ENCODE measurements around the gene XRCC2.
"Not testable (repeated sequence)": the region's sequence is repeated elsewhere in the genome, so short reads cannot be mapped to it uniquely, and the experiment has no call there.

Gene XRCC2

GRCh38 chr7:152654971-152655370 lies 21.0 kb downstream of the XRCC2 start:
- Histone ChIP-seq H2BK12ac (ENCODE audit: low read length in 2 of 2) (no peak overlapping the region), H3K79me1 (replicated peaks; ENCODE audit: low read length, poor library complexity, severe bottlenecking) (peaks cover 16% of the 10 kb centered on the region), H3K23ac (ENCODE audit: low read length in 2 of 2) (no peak overlapping the region), H4K8ac (ENCODE audit: low read length) (no peak overlapping the region), H3K14ac (ENCODE audit: low read length in 2 of 2) (no peak overlapping the region), H3K4me1 (ENCODE audit: control insufficient read depth, insufficient read depth, low read depth, low read length) (no peaks in the 10 kb centered on the region), H2AK5ac (ENCODE audit: low read length, severe bottlenecking) (no peak overlapping the region), H3K9me3 (ENCODE audit: control insufficient read depth, low read length) (no peaks in the 10 kb centered on the region), H3K4me3 (ENCODE audit: insufficient read depth in 1 of 2, low read depth in 1 of 2, low read length in 2 of 2) (no peak overlapping the region), H2BK5ac (ENCODE audit: low read depth, low read length, poor library complexity, severe bottlenecking) (no peak overlapping the region), H3K4ac (ENCODE audit: low read depth in 1 of 2, low read length in 2 of 2) (no peak overlapping the region), H3K4me2 (ENCODE audit: low read length, poor library complexity, severe bottlenecking) (no peak overlapping the region), H4K91ac (ENCODE audit: low read length) (no peak overlapping the region), H3K27ac (ENCODE audit: low read length, poor library complexity, severe bottlenecking) (no peak overlapping the region), H3K27me3 (ENCODE audit: control insufficient read depth in 1 of 2, insufficient read depth in 1 of 2, low read length in 2 of 2) (no peaks in the 10 kb centered on the region), H3K36me3 (ENCODE audit: control insufficient read depth in 1 of 2, insufficient read depth in 2 of 2, low read depth in 1 of 2, low read length in 2 of 2) (no peaks in the 10 kb centered on the region), H3K18ac (ENCODE audit: low read depth in 1 of 2, low read length in 2 of 2) (no peak overlapping the region), H2AFZ (ENCODE audit: low read depth, low read length) (no peak overlapping the region), H2BK15ac (ENCODE audit: low read depth, poor library complexity, severe bottlenecking) (no peak overlapping the region), H3K9ac (ENCODE audit: low read length) (no peak overlapping the region), H2BK120ac (ENCODE audit: low read depth, low read length) (no peak overlapping the region)
- WGBS, result 100% methylated on average over 3 of the region's 4 CpGs
- no peak for DNase-seq

DNA sequence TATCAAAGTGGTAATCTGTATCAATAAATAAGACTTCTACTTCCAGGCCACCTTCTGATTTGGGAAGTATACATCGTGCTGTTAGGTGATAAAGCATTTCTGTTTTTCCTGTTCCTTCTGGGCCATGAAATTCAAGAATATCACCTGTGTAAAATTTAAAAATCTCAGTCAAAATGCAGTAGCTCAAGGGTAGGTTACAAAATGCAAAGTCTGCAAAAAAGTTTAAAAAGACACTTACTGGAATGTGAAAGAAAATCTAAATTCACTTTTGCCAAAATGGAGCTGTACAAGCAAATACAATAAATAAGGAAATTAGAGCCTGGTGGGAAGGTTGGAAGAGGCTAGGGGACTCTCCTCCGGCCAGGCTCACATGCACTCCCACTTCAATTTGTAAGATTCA lies 26.7 kb downstream of the XRCC2 start:
- no peak for DNase-seq
- no peak overlapping the region for H3K9ac ChIP-seq (ENCODE audit: low read length)
- no peak overlapping the region for H4K91ac ChIP-seq (ENCODE audit: low read length)
- 100% methylated on average over 1 of the region's 2 CpGs for WGBS
- no peak overlapping the region for H3K23ac ChIP-seq (ENCODE audit: low read length in 2 of 2)
- no peak overlapping the region for H2BK12ac ChIP-seq (ENCODE audit: low read length in 2 of 2)
- H3K79me1 ChIP-seq (replicated peaks; ENCODE audit: low read length, poor library complexity, severe bottlenecking), result peaks cover 14% of the 10 kb centered on the region
- H2BK5ac ChIP-seq (ENCODE audit: low read depth, low read length, poor library complexity, severe bottlenecking), result no peak overlapping the region
- no peaks in the 10 kb centered on the region for H3K9me3 ChIP-seq (ENCODE audit: control insufficient read depth, low read length)
- H3K14ac ChIP-seq (ENCODE audit: low read length in 2 of 2), result no peak overlapping the region
- no peak overlapping the region for H3K27ac ChIP-seq (ENCODE audit: low read length, poor library complexity, severe bottlenecking)
- H3K36me3 ChIP-seq (ENCODE audit: control insufficient read depth in 1 of 2, insufficient read depth in 2 of 2, low read depth in 1 of 2, low read length in 2 of 2), result peaks cover 0 to 3% of the 10 kb centered on the region in 2 experiments
- no peak overlapping the region for H2AFZ ChIP-seq (ENCODE audit: low read depth, low read length)
- H3K18ac ChIP-seq (ENCODE audit: low read depth in 1 of 2, low read length in 2 of 2), result no peak overlapping the region
- no peak overlapping the region for H3K4ac ChIP-seq (ENCODE audit: low read depth in 1 of 2, low read length in 2 of 2)
- no peak overlapping the region for H2AK5ac ChIP-seq (ENCODE audit: low read length, severe bottlenecking)
- H3K4me2 ChIP-seq (ENCODE audit: low read length, poor library complexity, severe bottlenecking), result no peak overlapping the region
- H3K4me3 ChIP-seq (ENCODE audit: insufficient read depth in 1 of 2, low read depth in 1 of 2, low read length in 2 of 2), result no peak overlapping the region
- H3K4me1 ChIP-seq (ENCODE audit: control insufficient read depth, insufficient read depth, low read depth, low read length), result no peaks in the 10 kb centered on the region
- H2BK15ac ChIP-seq (ENCODE audit: low read depth, poor library complexity, severe bottlenecking), result no peak overlapping the region
- no peak overlapping the region for H4K8ac ChIP-seq (ENCODE audit: low read length)
- no peak overlapping the region for H2BK120ac ChIP-seq (ENCODE audit: low read depth, low read length)
- H3K27me3 ChIP-seq (ENCODE audit: control insufficient read depth in 1 of 2, insufficient read depth in 1 of 2, low read length in 2 of 2), result no peaks in the 10 kb centered on the region

- Histone ChIP-seq H3K27ac (ENCODE audit: low read length, poor library complexity, severe bottlenecking) (no peak overlapping the region), H3K4me1 (ENCODE audit: control insufficient read depth, insufficient read depth, low read depth, low read length) (no peaks in the 10 kb centered on the region), H3K36me3 (ENCODE audit: control insufficient read depth in 1 of 2, insufficient read depth in 2 of 2, low read depth in 1 of 2, low read length in 2 of 2) (peaks cover 0 to 3% of the 10 kb centered on the region in 2 experiments), H3K27me3 (ENCODE audit: control insufficient read depth in 1 of 2, insufficient read depth in 1 of 2, low read length in 2 of 2) (no peaks in the 10 kb centered on the region), H2AK5ac (ENCODE audit: low read length, severe bottlenecking) (no peak overlapping the region), H3K9me3 (ENCODE audit: control insufficient read depth, low read length) (no peaks in the 10 kb centered on the region), H4K91ac (ENCODE audit: low read length) (no peak overlapping the region), H3K79me1 (replicated peaks; ENCODE audit: low read length, poor library complexity, severe bottlenecking) (peaks cover 10% of the 10 kb centered on the region), H2AFZ (ENCODE audit: low read depth, low read length) (no peak overlapping the region), H2BK12ac (ENCODE audit: low read length in 2 of 2) (no peak overlapping the region), H4K8ac (ENCODE audit: low read length) (no peak overlapping the region), H3K4me2 (ENCODE audit: low read length, poor library complexity, severe bottlenecking) (no peak overlapping the region), H3K23ac (ENCODE audit: low read length in 2 of 2) (no peak overlapping the region), H3K9ac (ENCODE audit: low read length) (no peak overlapping the region), H3K18ac (ENCODE audit: low read depth in 1 of 2, low read length in 2 of 2) (no peak overlapping the region), H2BK120ac (ENCODE audit: low read depth, low read length) (no peak overlapping the region), H2BK5ac (ENCODE audit: low read depth, low read length, poor library complexity, severe bottlenecking) (no peak overlapping the region), H3K14ac (ENCODE audit: low read length in 2 of 2) (no peak overlapping the region), H3K4me3 (ENCODE audit: insufficient read depth in 1 of 2, low read depth in 1 of 2, low read length in 2 of 2) (no peak overlapping the region), H3K4ac (ENCODE audit: low read depth in 1 of 2, low read length in 2 of 2) (no peak overlapping the region), H2BK15ac (ENCODE audit: low read depth, poor library complexity, severe bottlenecking) (no peak overlapping the region)
- DNase-seq, result no peak
- 100% methylated on average over 3 of the region's 3 CpGs for WGBS
Observed at GRCh38 chr7:152647009-152647408, 28.9 kb downstream of the XRCC2 start.

GRCh38 chr7:152646579-152646978 lies 29.4 kb downstream of the XRCC2 start:
- not testable (repeated sequence) for H4K8ac ChIP-seq (ENCODE audit: low read length); H3K4ac ChIP-seq (ENCODE audit: low read depth in 1 of 2, low read length in 2 of 2); H3K79me1 ChIP-seq (replicated peaks; ENCODE audit: low read length, poor library complexity, severe bottlenecking); H3K27me3 ChIP-seq (ENCODE audit: control insufficient read depth in 1 of 2, insufficient read depth in 1 of 2, low read length in 2 of 2); H3K4me3 ChIP-seq (ENCODE audit: insufficient read depth in 1 of 2, low read depth in 1 of 2, low read length in 2 of 2); DNase-seq; H3K4me1 ChIP-seq (ENCODE audit: control insufficient read depth, insufficient read depth, low read depth, low read length); H3K14ac ChIP-seq (ENCODE audit: low read length in 2 of 2); H2BK120ac ChIP-seq (ENCODE audit: low read depth, low read length); H3K9ac ChIP-seq (ENCODE audit: low read length); H2BK15ac ChIP-seq (ENCODE audit: low read depth, poor library complexity, severe bottlenecking); H2BK12ac ChIP-seq (ENCODE audit: low read length in 2 of 2); H2BK5ac ChIP-seq (ENCODE audit: low read depth, low read length, poor library complexity, severe bottlenecking); H2AFZ ChIP-seq (ENCODE audit: low read depth, low read length); H3K23ac ChIP-seq (ENCODE audit: low read length in 2 of 2); H3K9me3 ChIP-seq (ENCODE audit: control insufficient read depth, low read length); H2AK5ac ChIP-seq (ENCODE audit: low read length, severe bottlenecking); H3K36me3 ChIP-seq (ENCODE audit: control insufficient read depth in 1 of 2, insufficient read depth in 2 of 2, low read depth in 1 of 2, low read length in 2 of 2); H3K4me2 ChIP-seq (ENCODE audit: low read length, poor library complexity, severe bottlenecking); H3K27ac ChIP-seq (ENCODE audit: low read length, poor library complexity, severe bottlenecking); H4K91ac ChIP-seq (ENCODE audit: low read length); H3K18ac ChIP-seq (ENCODE audit: low read depth in 1 of 2, low read length in 2 of 2)
- 98% methylated on average over 11 of the region's 11 CpGs for WGBS
